GM13976 (cell line): ENCODE measurements around the gene CD82.
A peak's percentile ranks its signal among the peaks of the same experiment; 100 is the strongest.

ENCODE experiments used
- DNase-seq: peaks from one replicate; pipeline ENCODE4 v3.0.0; 2012; ENCODE audit warnings: low spot score
- CTCF ChIP-seq: IDR thresholded peaks from 2 replicates; pipeline ENCODE4 v1.5.1; 2012; ENCODE audit warnings: borderline replicate concordance, mild to moderate bottlenecking; ENCODE audit not compliant: insufficient read depth; ENCODE audit errors: extremely low read depth, missing control alignments, control extremely low read depth
- in situ Hi-C: fragments of 300-500 bp; cut with MboI; formaldehyde crosslinking; loops from one replicate; pipeline ENCODE4 v1.12.0; 2022; ENCODE audit warnings: low sequenced_read_pairs, mixed read lengths, inconsistent platforms; ENCODE audit not compliant: unreplicated experiment

The CD82 gene

GRCh38 chr11:44565953-44566949, 788 bp downstream of the CD82 start:
- in situ Hi-C loops = loop anchor here (5.0 kb wide), 1 partner anchor 41 kb away; no protein-coding TSS in a partner anchor
- no peak for TF ChIP-seq CTCF
- DNase-seq = no peak

GRCh38 chr11:44566952-44567875, 1.8 kb downstream of the CD82 start:
- in situ Hi-C loops = loop anchor here (5.0 kb wide), 1 partner anchor 40 kb away; no protein-coding TSS in a partner anchor
- TF ChIP-seq CTCF = no peak
- DNase-seq = peak; percentile 36

- TF ChIP-seq CTCF = no peak
- DNase-seq = no peak
- in situ Hi-C loops = loop anchor here (5.0 kb wide), 1 partner anchor 39 kb away; no protein-coding TSS in a partner anchor
Measured at GRCh38 chr11:44567876-44568256, 2.4 kb downstream of the CD82 start.

GRCh38 chr11:44568331-44568657, 2.8 kb downstream of the CD82 start:
- in situ Hi-C loops = loop anchor here (5.0 kb wide), 1 partner anchor 39 kb away; no protein-coding TSS in a partner anchor
- peak; percentile 10 for DNase-seq
- TF ChIP-seq CTCF = no peak

- TF ChIP-seq CTCF = no peak
- DNase-seq = peak; percentile 80
- in situ Hi-C loops = loop anchor here (5.0 kb wide), 1 partner anchor 38 kb away; no protein-coding TSS in a partner anchor
Measured at GRCh38 chr11:44568658-44569473, 3.4 kb downstream of the CD82 start.
